Measurements from ENCODE around the gene SPSB4. TPM values are rescaled to one million over a fixed set of nuclear protein-coding genes. Genes with fewer than 3 reads are reported as not detected.
A peak's percentile ranks its signal among the peaks of the same experiment; 100 is the strongest.

Gene SPSB4
- total RNA-seq (2021; ENCODE audit: unreplicated experiment) (0.05 TPM), Bru-seq, nascent RNA (percentile 17 among the genes with signal in this experiment), BruChase-seq, experiment 1, labeled RNA remaining after a 2-hour chase (percentile 19 among the genes with signal in this experiment), BruChase-seq, experiment 2, labeled RNA remaining after a 6-hour chase (percentile 16 among the genes with signal in this experiment)
- 0.07 TPM for polyA plus RNA-seq (2012; ENCODE audit: insufficient read length)
- long read RNA-seq, partial matches to known transcripts, result 0 of 1 reads
- long read RNA-seq, other reads (novel, unspliced or antisense), result 0 of 1 reads

DNA sequence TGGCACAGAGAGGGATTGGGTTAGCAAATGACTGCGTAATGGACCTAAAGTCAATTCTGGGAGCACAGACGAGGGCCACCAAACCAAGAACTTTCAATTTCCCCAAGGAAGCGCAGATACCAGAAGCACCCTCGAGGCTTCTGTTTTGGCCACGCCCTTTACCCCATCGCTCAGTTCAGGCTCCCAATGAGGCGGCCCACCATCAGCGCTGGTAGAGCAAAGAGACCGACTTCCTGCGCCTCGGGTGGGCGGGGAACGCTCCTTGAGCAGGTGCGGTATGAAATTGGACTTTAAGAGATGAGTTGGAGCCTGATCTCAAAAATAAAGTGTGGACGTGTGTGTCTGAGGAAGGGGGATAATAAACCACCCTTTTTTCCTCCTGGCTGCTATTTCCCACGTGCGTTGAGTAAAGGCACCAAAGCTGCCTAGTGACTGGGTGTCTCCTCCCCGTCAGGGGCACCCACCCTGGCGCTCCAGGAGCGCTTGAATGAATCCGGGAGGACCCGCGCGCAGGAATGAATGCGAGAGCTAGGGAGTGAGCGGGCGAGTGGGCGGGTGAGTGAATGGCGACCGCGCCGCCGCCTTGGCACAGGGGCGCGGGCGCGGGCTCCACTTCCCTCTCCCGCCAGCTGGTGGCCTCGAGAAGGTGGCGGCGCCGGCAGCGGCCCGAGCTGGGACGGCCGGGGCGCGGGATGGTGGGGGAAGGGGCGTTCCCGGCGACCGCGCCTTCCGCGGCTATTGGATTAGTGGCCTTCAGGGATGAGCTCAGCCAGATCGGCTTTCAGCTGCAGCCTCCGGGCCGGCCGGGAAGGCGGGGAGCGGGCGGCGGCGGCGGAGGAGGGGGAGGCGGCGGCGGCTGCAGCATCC, at the start of gene SPSB4:
SPSB4 (plus strand) TSS at position 772 of the 867 bp plus-strand sequence. CDS start 14,758 bp downstream, outside the sequence.
- DNase-seq (ENCODE audit: low read depth, low spot score) (no peak), ATAC-seq (peak; percentile 67)
- no TSS peak for BruUV-seq (replicated peaks)
- Histone ChIP-seq H3K9me3 (ENCODE audit: control insufficient read depth, insufficient read depth, low read depth, low read length) (no peaks in the 10 kb centered on the region), H3K4me1 (ENCODE audit: control insufficient read depth, insufficient read depth, low read length) (peaks cover 6% of the 10 kb centered on the region; the same call in 1 of the 2 replicates), H3K4me3 (ENCODE audit: low read depth in 2 of 2, low read length in 2 of 2) (peak within 1 kb of the TSS in 1 of 2 experiments; percentile 23; a peak in 1 of 4 replicates), H3K27ac (ENCODE audit: low read length) (no peak within 1 kb of the TSS), H3K36me3 (ENCODE audit: control insufficient read depth, insufficient read depth, low read length) (no peaks in the 10 kb centered on the region), H3K27me3 (ENCODE audit: control insufficient read depth, insufficient read depth, low read length) (peaks cover 53% of the 10 kb centered on the region)
- POLR2A ChIA-PET, result no interaction called here
- in situ Hi-C loops (cut with HindIII; ENCODE audit: low pct_unique_long_range_greater_than_20kb, low sequenced_read_pairs) (no loop called here), intact Hi-C loops (cut with micrococcal nuclease; ENCODE audit: unreplicated experiment) (no loop called here)
- CTCF ChIA-PET, result interaction anchor here (0.6 kb wide), 3 partner anchors 37 to 244 kb away, joined by 3 to 4 read pairs (median 3); no protein-coding TSS in a partner anchor
- TF ChIP-seq, protein P1, sequence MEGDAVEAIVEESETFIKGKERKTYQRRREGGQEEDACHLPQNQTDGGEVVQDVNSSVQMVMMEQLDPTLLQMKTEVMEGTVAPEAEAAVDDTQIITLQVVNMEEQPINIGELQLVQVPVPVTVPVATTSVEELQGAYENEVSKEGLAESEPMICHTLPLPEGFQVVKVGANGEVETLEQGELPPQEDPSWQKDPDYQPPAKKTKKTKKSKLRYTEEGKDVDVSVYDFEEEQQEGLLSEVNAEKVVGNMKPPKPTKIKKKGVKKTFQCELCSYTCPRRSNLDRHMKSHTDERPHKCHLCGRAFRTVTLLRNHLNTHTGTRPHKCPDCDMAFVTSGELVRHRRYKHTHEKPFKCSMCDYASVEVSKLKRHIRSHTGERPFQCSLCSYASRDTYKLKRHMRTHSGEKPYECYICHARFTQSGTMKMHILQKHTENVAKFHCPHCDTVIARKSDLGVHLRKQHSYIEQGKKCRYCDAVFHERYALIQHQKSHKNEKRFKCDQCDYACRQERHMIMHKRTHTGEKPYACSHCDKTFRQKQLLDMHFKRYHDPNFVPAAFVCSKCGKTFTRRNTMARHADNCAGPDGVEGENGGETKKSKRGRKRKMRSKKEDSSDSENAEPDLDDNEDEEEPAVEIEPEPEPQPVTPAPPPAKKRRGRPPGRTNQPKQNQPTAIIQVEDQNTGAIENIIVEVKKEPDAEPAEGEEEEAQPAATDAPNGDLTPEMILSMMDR (IDR thresholded peaks at IDR 0.05), result 0 out of 2 replicates have a peak, but pooled peaks have one; percentile 32
- no peak for TF ChIP-seq POLR2AphosphoS5 (IDR thresholded peaks at IDR 0.05; ENCODE audit: low read depth, low read length)

DNA sequence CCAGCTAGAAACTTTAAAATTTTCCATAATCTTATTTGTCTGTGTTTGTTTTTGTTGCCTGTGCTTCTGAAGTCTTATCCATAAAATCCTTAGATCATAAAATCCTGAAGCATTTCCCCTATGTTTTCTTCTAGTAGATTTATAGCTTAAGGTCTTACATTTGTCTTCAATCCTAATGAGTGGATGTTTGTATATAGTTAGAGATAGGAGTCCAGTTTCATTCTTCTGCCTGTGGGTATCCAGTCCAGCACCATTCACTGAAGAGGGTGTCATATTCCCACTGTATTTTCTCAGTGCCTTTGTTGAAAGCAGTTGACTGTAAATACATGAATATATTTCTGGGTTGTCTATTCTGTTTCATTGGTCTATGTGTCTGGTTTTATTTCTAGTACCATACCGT, 44.8 kb upstream of the SPSB4 start:
- POLR2A ChIA-PET, result no interaction called here
- no peak for TF ChIP-seq TCF7L2 (IDR thresholded peaks at IDR 0.05; ENCODE audit: low read depth, low read length)
- TF ChIP-seq, protein P1 (IDR thresholded peaks at IDR 0.05), result no peak
- TF ChIP-seq REST (IDR thresholded peaks at IDR 0.05; ENCODE audit: insufficient read depth in 1 of 2, low read depth in 2 of 2, low read length in 1 of 2), result no peak
- TF ChIP-seq SIN3A (IDR thresholded peaks at IDR 0.05; ENCODE audit: borderline replicate concordance, insufficient read depth, low read depth, low read length), result no peak
- TF ChIP-seq POLR2AphosphoS5 (IDR thresholded peaks at IDR 0.05; ENCODE audit: low read depth, low read length), result no peak
- no peaks in the 10 kb centered on the region for H3K4me1 ChIP-seq (ENCODE audit: control insufficient read depth, insufficient read depth, low read length)
- CTCF ChIA-PET, result no interaction called here
- H3K4me3 ChIP-seq (ENCODE audit: low read depth in 2 of 2, low read length in 2 of 2), result no peak overlapping the region
- BruUV-seq (replicated peaks), result no TSS peak
- ATAC-seq (no peak), DNase-seq (ENCODE audit: low read depth, low spot score) (no peak)
- H3K9me3 ChIP-seq (ENCODE audit: control insufficient read depth, insufficient read depth, low read depth, low read length), result no peaks in the 10 kb centered on the region
- in situ Hi-C loops (cut with HindIII; ENCODE audit: low pct_unique_long_range_greater_than_20kb, low sequenced_read_pairs), result no loop called here
- no peak overlapping the region for H3K27ac ChIP-seq (ENCODE audit: low read length)
- no peaks in the 10 kb centered on the region for H3K36me3 ChIP-seq (ENCODE audit: control insufficient read depth, insufficient read depth, low read length)
- H3K27me3 ChIP-seq (ENCODE audit: control insufficient read depth, insufficient read depth, low read length), result no peaks in the 10 kb centered on the region; the same call in 1 of the 2 replicates
- intact Hi-C loops (cut with micrococcal nuclease; ENCODE audit: unreplicated experiment), result no loop called here
